ENCODE results near the gene PLPP4. TPM values are rescaled to one million over a fixed set of nuclear protein-coding genes. Genes with fewer than 3 reads are reported as not detected.

The PLPP4 gene
- total RNA-seq, 1 donor from 2014 or later: not detected

- H3K9me3 Mint-ChIP-seq: no peaks in the 10 kb centered on the region
- Histone ChIP-seq H3K9ac (no peak overlapping the region), H3K27ac (no peak overlapping the region), H3K27me3 (peaks cover 67% of the 10 kb centered on the region), H3K4me3 (no peak overlapping the region), H3F3A (ENCODE audit: low read depth) (peaks cover 7% of the 10 kb centered on the region), H2AFZ (replicated peaks) (no peak overlapping the region), H3K36me3 (no peaks in the 10 kb centered on the region), H3K4me2 (no peak overlapping the region), H3K4me1 (peaks cover 10% of the 10 kb centered on the region), H3K9me3 (ENCODE audit: low read depth) (no peaks in the 10 kb centered on the region), H4K20me1 (ENCODE audit: low read depth) (no peaks in the 10 kb centered on the region), H3K79me2 (ENCODE audit: low read depth) (no peaks in the 10 kb centered on the region)
- no peaks in the 10 kb centered on the region for H3K36me3 Mint-ChIP-seq
- TF ChIP-seq, protein P1, sequence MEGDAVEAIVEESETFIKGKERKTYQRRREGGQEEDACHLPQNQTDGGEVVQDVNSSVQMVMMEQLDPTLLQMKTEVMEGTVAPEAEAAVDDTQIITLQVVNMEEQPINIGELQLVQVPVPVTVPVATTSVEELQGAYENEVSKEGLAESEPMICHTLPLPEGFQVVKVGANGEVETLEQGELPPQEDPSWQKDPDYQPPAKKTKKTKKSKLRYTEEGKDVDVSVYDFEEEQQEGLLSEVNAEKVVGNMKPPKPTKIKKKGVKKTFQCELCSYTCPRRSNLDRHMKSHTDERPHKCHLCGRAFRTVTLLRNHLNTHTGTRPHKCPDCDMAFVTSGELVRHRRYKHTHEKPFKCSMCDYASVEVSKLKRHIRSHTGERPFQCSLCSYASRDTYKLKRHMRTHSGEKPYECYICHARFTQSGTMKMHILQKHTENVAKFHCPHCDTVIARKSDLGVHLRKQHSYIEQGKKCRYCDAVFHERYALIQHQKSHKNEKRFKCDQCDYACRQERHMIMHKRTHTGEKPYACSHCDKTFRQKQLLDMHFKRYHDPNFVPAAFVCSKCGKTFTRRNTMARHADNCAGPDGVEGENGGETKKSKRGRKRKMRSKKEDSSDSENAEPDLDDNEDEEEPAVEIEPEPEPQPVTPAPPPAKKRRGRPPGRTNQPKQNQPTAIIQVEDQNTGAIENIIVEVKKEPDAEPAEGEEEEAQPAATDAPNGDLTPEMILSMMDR (IDR thresholded peaks at IDR 0.05): no peak
- TF ChIP-seq EZH2 (IDR thresholded peaks at IDR 0.05) (no peak), EZH2phosphoT487 (IDR thresholded peaks at IDR 0.05) (no peak)
- H3K27ac Mint-ChIP-seq: no peak overlapping the region
- H3K4me1 Mint-ChIP-seq: peaks cover 3% of the 10 kb centered on the region
- H3K4me3 Mint-ChIP-seq: no peak overlapping the region
- peaks cover 28% of the 10 kb centered on the region for H3K27me3 Mint-ChIP-seq (ENCODE audit: insufficient read depth, low read depth)
- no peak for DNase-seq (ENCODE audit: low spot score)
Measured at GRCh38 chr10:120460186-120460585, 3.2 kb downstream of the PLPP4 start.

GRCh38 chr10:120460776-120461175 lies 3.7 kb downstream of the PLPP4 start:
- H3K27ac ChIP-seq: no peak overlapping the region
- no peaks in the 10 kb centered on the region for H3K79me2 ChIP-seq (ENCODE audit: low read depth)
- no peak overlapping the region for H3K9ac ChIP-seq
- no peak for DNase-seq (ENCODE audit: low spot score)
- no peaks in the 10 kb centered on the region for H4K20me1 ChIP-seq (ENCODE audit: low read depth)
- H3K4me1 Mint-ChIP-seq: peaks cover 3% of the 10 kb centered on the region
- H3K4me1 ChIP-seq: peaks cover 8% of the 10 kb centered on the region
- H3K4me3 Mint-ChIP-seq: no peak overlapping the region
- TF ChIP-seq, protein P1 (IDR thresholded peaks at IDR 0.05): no peak
- TF ChIP-seq EZH2phosphoT487 (IDR thresholded peaks at IDR 0.05): no peak
- TF ChIP-seq EZH2 (IDR thresholded peaks at IDR 0.05): no peak
- no peak overlapping the region for H2AFZ ChIP-seq (replicated peaks)
- H3K27me3 ChIP-seq: peaks cover 61% of the 10 kb centered on the region
- H3K4me3 ChIP-seq: no peak overlapping the region
- H3K36me3 Mint-ChIP-seq: no peaks in the 10 kb centered on the region
- H3K36me3 ChIP-seq: no peaks in the 10 kb centered on the region
- H3K27ac Mint-ChIP-seq: no peak overlapping the region
- H3K27me3 Mint-ChIP-seq (ENCODE audit: insufficient read depth, low read depth): peaks cover 26% of the 10 kb centered on the region
- H3F3A ChIP-seq (ENCODE audit: low read depth): peaks cover 7% of the 10 kb centered on the region
- H3K9me3 ChIP-seq (ENCODE audit: low read depth): no peaks in the 10 kb centered on the region
- H3K4me2 ChIP-seq: no peak overlapping the region
- H3K9me3 Mint-ChIP-seq: no peaks in the 10 kb centered on the region

DNA sequence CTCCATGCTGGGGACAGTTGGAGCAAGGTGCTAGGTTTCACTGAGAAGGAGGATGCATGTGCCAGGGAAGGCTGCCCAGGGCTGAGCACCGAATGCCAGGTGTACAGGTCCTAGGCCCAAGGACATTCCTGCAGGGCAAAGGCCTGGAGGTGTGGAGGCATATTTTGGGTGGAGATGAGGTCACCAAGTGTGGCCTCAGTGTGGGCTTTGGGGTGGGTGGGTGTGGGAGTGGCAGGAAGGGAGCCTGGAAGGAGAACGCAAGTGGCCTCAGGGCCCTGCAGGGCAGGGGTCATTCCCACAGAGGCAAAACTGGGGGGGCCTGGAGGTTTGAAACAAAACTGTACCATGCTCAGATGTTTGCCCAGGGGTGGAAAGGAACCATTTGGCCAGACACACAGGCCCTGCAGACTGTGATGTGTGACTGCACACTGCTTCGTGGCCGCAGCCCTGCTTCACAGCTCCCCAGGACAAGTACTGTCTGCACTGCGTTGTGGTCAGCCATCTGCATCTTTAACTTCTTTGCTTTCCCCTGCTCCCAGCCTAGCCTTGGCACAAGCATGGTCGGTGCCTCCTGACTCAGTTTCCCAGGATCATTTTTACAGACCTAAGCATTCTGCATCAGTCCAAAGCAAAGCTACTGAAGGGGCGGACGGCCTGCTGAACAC lies 5.1 kb downstream of the PLPP4 start:
- Histone ChIP-seq H3F3A (ENCODE audit: low read depth) (no peaks in the 10 kb centered on the region), H3K36me3 (no peaks in the 10 kb centered on the region), H3K9ac (no peak overlapping the region), H3K79me2 (ENCODE audit: low read depth) (no peaks in the 10 kb centered on the region), H3K4me2 (no peak overlapping the region), H2AFZ (replicated peaks) (no peak overlapping the region), H3K4me3 (no peak overlapping the region), H3K9me3 (ENCODE audit: low read depth) (no peaks in the 10 kb centered on the region), H4K20me1 (ENCODE audit: low read depth) (no peaks in the 10 kb centered on the region), H3K27ac (no peak overlapping the region), H3K27me3 (peaks cover 47% of the 10 kb centered on the region), H3K4me1 (no peaks in the 10 kb centered on the region)
- Mint-ChIP-seq H3K9me3 (no peaks in the 10 kb centered on the region), H3K4me1 (peaks cover 2% of the 10 kb centered on the region), H3K4me3 (no peak overlapping the region), H3K27ac (no peak overlapping the region), H3K36me3 (no peaks in the 10 kb centered on the region), H3K27me3 (ENCODE audit: insufficient read depth, low read depth) (peaks cover 17% of the 10 kb centered on the region)
- DNase-seq (ENCODE audit: low spot score): no peak
- TF ChIP-seq EZH2phosphoT487 (IDR thresholded peaks at IDR 0.05): no peak
- TF ChIP-seq EZH2 (IDR thresholded peaks at IDR 0.05): no peak
- TF ChIP-seq, protein P1 (IDR thresholded peaks at IDR 0.05): no peak
